Immature natural killer cell (primary cell): Measurements from ENCODE around the gene ITIH1. TPM values are rescaled to one million over a fixed set of nuclear protein-coding genes. Genes with fewer than 3 reads are reported as not detected.
A peak's percentile ranks its signal among the peaks of the same experiment; 100 is the strongest.

Experiments
- DNase-seq, 3 donors: peaks; one replicate each; pipeline ENCODE4 v3.0.0; 2022; ENCODE audit warnings: mixed read lengths in 1 of 3
- H3K27ac Mint-ChIP-seq, 6 donors: one replicate each; pipeline ENCODE4 v1.8.0; 2020; ENCODE audit warnings: mixed read lengths in 6 of 6, mild to moderate bottlenecking in 5 of 6, inconsistent platforms in 4 of 6, moderate library complexity in 3 of 6
- H3K27me3 Mint-ChIP-seq, 3 donors: one replicate each; pipeline ENCODE4 v1.8.0; 2020 to 2021; ENCODE audit warnings: low read depth in 3 of 3, mild to moderate bottlenecking in 3 of 3, mixed read lengths in 3 of 3, moderate library complexity in 3 of 3, inconsistent platforms in 1 of 3
- H3K36me3 Mint-ChIP-seq, 3 donors: one replicate each; pipeline ENCODE4 v1.8.0; 2020; ENCODE audit warnings: mixed read lengths in 3 of 3, inconsistent platforms in 2 of 3, mild to moderate bottlenecking in 2 of 3
- H3K4me1 Mint-ChIP-seq, 2 donors: one replicate each; pipeline ENCODE4 v1.8.0; 2020; ENCODE audit warnings: inconsistent platforms in 2 of 2, mild to moderate bottlenecking in 2 of 2, mixed read lengths in 2 of 2, moderate library complexity in 1 of 2
- H3K4me3 Mint-ChIP-seq, 5 donors: one replicate each; pipeline ENCODE4 v1.8.0; 2020; ENCODE audit warnings: mild to moderate bottlenecking in 5 of 5, mixed read lengths in 5 of 5, inconsistent platforms in 3 of 5, moderate library complexity in 3 of 5
- H3K9me3 Mint-ChIP-seq, 6 donors: one replicate each; pipeline ENCODE4 v1.8.0; 2020; ENCODE audit warnings: mild to moderate bottlenecking in 6 of 6, mixed read lengths in 6 of 6, inconsistent platforms in 4 of 6, moderate library complexity in 3 of 6
- polyA plus RNA-seq, 3 donors: library from polyadenylated mRNA; unstranded; fragments of 300-500 nt; fragmentation: Illumina TruSeq; gene quantifications; one replicate each; pipeline ENCODE4 v1.2.3, GENCODE V29; 2021

Gene ITIH1
- polyA plus RNA-seq, 3 donors from 2014 or later, result not detected

DNA sequence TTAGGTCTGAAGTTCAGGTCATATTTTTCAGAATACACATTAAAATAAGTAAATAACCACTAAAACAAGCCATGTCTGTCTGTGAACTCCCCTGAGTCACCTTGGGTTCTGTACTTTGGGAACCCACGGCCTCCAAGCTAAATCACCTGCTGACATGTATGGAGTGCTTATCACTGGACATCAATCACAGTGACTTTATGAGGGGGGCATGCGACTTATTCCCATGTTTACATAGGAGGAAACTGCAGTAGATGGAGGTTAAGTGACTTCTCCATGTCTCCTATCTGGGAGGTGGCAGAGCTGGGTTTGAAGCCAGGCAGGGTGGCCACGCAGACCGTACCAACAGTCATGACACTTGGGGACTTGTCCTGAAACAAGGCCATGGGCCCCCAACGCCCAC, 45.0 kb downstream of the ITIH1 start:
- Mint-ChIP-seq H3K9me3 (no peaks in the 10 kb centered on the region), H3K27me3 (peaks cover 0 to 2% (median 2%) of the 10 kb centered on the region in 3 donors), H3K36me3 (peaks cover 0 to 4% (median 0%) of the 10 kb centered on the region in 3 donors), H3K4me1 (no peaks in the 10 kb centered on the region), H3K27ac (no peak overlapping the region), H3K4me3 (no peak overlapping the region)
- no peak for DNase-seq

DNA sequence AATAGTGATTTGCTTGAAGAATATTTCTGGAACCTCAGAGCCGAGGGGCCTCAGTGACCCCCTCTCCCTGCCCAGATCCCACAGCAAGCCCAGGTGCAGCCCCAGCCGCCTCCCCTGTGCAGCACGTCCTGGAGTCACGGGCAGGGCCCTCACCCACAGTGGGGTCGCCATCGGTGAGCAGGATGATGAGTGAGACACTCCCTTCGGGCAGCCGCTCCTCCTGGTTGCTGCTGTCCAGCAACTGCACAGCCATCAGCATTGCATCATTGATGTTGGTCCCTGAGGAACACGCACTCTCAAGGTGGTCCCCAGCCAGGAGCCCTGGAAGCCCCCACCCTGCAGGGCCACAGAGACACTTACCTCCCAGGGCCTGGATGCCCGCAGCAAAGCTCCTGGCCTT, 46.6 kb downstream of the ITIH1 start:
- H3K36me3 Mint-ChIP-seq, result peaks cover 0 to 4% (median 0%) of the 10 kb centered on the region in 3 donors
- no peaks in the 10 kb centered on the region for H3K9me3 Mint-ChIP-seq
- H3K4me1 Mint-ChIP-seq, result no peaks in the 10 kb centered on the region
- DNase-seq, result no peak
- no peak overlapping the region for H3K4me3 Mint-ChIP-seq
- H3K27ac Mint-ChIP-seq, result no peak overlapping the region
- peaks cover 0 to 2% (median 0%) of the 10 kb centered on the region in 3 donors for H3K27me3 Mint-ChIP-seq

DNA sequence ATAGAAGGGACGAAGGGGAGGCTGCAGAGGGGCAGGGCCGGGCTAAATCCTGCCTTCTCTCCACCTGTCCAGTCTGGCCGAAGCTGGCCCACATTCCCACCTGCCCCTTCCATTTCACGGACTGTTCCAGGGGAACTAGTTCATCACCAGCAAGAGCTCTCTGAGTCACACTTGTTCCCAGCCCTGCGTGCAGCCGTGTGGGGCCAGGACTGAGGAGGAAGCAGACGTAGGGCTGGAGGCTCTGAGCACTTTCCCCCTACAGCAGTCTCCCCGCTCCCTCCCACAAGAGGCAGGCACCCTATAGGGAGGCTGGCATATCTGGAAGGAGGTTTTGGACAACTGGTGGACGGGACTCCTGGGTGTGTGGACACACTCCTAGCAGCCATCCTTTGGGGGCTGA, 50.0 kb downstream of the ITIH1 start:
- Mint-ChIP-seq H3K27ac (peak overlapping the region in 1 of 6 donors; percentile 40), H3K36me3 (peaks cover 0 to 4% (median 0%) of the 10 kb centered on the region in 3 donors), H3K9me3 (no peaks in the 10 kb centered on the region), H3K4me1 (peaks cover 0 to 2% of the 10 kb centered on the region in 2 donors), H3K27me3 (peaks cover 0 to 2% (median 2%) of the 10 kb centered on the region in 3 donors), H3K4me3 (no peak overlapping the region)
- DNase-seq, result no peak

DNA sequence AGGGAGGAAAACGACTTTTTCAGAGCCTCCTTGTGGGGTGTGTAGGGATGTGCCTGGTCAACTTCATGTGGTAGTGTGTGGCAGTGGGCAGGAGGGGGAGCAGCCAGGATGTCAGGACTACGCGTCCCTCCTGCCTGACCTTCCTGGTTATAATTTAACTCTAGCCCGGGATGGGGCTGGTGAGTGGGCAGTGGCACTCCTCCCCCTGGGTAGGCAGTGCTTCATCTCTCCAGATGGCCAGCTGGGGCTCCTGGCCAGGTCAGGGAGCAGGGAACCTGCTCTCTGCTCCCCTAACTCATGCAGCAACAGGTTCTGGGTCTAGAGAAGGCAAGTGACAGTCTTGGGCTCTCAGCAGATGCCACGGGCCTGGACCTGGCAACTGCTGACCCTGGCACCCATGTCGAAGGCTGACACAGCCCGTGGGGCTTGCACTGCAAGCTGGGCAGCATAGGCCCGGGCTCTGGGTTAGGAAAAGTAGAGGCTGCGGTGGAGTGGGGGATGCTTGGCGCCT, 50.5 kb downstream of the ITIH1 start:
- Mint-ChIP-seq H3K4me3 (no peak overlapping the region), H3K36me3 (peaks cover 0 to 4% (median 0%) of the 10 kb centered on the region in 3 donors), H3K27me3 (peaks cover 0 to 2% (median 2%) of the 10 kb centered on the region in 3 donors), H3K4me1 (peaks cover 0 to 2% of the 10 kb centered on the region in 2 donors), H3K9me3 (no peaks in the 10 kb centered on the region), H3K27ac (no peak overlapping the region)
- DNase-seq, result no peak

DNA sequence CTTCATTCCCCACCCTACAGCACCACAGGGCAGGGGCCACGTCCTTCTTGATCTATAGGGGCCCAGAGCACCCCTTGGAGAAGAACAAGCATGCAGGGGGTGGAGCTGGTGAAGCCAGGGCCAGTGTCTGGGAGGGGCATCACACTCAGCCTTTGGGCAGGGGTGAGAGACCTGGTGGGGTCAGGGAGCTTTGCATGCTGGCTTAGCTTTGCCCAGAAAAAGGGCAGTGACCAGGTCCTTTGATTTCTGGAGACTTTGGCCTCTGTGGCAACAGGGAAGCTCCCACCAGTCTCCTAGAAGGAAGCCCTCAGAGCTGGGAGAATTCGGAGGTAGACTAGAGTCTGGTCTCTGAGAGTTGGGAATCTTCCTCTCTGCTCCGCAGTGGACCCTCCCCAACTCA, 52.1 kb downstream of the ITIH1 start:
- no peak for DNase-seq
- Mint-ChIP-seq H3K4me1 (peaks cover 0 to 3% of the 10 kb centered on the region in 2 donors), H3K9me3 (no peaks in the 10 kb centered on the region), H3K4me3 (no peak overlapping the region), H3K27me3 (peaks cover 0 to 4% (median 2%) of the 10 kb centered on the region in 3 donors), H3K27ac (no peak overlapping the region), H3K36me3 (peaks cover 0 to 4% (median 0%) of the 10 kb centered on the region in 3 donors)

DNA sequence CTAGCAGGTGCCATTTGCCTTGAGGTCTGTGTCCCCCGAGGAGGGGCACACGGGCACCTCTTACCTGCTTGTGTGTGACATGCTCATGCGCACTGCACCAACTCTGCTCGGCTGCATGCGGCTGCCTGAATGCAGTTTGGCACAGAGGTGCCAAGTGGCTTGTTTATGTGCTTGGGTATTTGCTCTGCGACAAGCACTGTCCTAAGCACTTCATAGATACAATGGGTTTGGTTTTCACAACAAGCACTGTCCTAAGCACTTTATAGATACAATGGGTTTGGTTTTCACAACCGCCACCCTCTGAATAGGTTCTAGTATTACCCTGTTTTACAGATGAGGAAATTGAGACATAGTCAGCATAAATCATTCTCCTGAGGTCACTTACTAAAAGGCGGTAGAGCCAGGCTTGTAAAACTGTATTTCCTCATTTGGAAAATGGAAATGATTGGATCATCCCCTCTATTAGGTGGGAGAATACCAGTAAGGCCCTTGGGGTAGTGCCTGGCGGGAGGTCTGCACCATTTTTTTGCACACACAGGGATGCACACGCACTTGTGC, 52.6 kb downstream of the ITIH1 start:
- H3K4me3 Mint-ChIP-seq, result no peak overlapping the region
- no peaks in the 10 kb centered on the region for H3K9me3 Mint-ChIP-seq
- H3K4me1 Mint-ChIP-seq, result peaks cover 0 to 3% of the 10 kb centered on the region in 2 donors
- H3K36me3 Mint-ChIP-seq, result peaks cover 0 to 2% (median 0%) of the 10 kb centered on the region in 3 donors
- no peak overlapping the region for H3K27ac Mint-ChIP-seq
- no peak for DNase-seq
- H3K27me3 Mint-ChIP-seq, result peaks cover 0 to 4% (median 2%) of the 10 kb centered on the region in 3 donors

DNA sequence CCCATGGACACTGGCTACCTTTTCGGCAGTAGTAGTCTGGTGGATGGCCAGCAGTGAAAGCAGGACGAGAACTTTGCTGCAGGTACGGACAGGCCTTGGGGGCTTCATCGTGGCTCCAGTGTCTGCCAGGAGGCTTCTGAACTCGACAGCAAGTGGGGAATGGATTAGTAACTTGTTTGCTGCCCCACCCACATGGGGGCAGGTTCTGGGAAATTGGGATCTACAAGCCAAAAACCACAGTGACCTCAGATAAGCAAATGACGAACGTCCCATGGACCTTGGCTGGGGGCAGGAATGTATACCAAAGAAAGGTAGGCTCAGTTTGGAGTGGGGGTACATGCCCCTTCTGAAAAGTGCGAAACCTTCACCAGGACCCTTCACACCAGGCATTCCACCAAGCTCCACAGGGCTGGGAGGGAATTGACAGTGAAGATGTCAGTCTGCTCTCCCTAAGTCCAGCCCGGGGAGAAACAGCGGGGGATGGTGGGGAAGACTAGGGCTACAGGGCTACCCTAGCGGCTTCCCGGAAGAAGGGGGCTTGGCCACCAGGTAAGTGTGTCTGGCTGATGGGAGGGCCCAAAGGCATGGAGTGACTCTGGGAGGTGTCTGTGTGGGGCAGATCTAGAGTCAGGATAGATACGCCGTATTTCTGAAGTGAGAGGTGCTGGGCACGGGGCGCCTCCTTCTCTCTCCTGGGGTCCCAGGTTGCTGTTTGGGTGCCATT, 53.3 kb downstream of the ITIH1 start, which contains the start of gene ITIH4:
Gene ITIH4 (minus strand): TSS at position 138 of the 724 bp plus-strand sequence. CDS start 30 bp downstream, at position 108.
- Mint-ChIP-seq H3K27ac (no peak within 1 kb of the TSS), H3K4me1 (peaks cover 0 to 3% of the 10 kb centered on the region in 2 donors), H3K4me3 (no peak within 1 kb of the TSS), H3K36me3 (no peaks in the 10 kb centered on the region), H3K9me3 (no peaks in the 10 kb centered on the region), H3K27me3 (peaks cover 0 to 4% (median 2%) of the 10 kb centered on the region in 3 donors)
- DNase-seq, result no peak

DNA sequence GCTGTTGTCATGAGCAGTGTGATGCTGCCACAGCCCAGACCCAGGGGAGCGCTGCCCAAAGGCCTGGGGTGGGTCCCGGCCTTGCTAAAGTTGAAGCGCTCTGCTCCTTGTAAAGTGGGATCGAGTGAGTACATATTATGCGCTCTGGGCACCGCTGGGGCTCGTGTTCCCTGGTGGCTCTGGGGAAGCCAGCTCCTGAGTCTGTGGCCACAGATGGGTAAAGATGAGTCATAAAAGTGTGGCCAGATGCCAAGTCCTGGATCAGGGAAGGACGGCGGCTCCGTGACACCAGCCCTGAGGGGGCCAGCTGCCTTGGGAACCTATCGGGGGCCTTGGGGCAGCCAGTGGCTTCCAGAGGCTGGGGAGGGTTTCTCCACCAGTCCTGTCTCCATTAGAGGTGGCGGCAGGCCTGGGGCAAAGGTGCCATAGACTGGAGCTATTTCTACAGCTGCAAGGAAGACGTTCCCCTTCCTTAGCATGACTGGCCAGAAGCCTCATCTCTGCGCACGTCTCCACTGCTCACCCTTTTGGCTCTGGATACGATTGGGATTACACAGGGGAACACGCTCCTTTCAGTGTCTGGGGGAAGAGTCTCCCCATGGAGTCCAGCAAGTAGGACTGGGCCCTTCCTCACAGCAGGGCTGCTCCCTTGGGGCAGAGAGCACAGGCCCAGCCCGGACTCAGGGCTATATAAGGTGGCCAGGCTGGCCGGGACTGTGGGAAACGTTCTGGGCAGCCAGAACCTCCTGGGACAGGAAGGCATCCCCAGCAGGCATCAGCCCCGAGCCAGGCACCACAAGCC, 54.3 kb downstream of the ITIH1 start:
- H3K4me1 Mint-ChIP-seq, result peaks cover 6 to 13% of the 10 kb centered on the region in 2 donors

DNA sequence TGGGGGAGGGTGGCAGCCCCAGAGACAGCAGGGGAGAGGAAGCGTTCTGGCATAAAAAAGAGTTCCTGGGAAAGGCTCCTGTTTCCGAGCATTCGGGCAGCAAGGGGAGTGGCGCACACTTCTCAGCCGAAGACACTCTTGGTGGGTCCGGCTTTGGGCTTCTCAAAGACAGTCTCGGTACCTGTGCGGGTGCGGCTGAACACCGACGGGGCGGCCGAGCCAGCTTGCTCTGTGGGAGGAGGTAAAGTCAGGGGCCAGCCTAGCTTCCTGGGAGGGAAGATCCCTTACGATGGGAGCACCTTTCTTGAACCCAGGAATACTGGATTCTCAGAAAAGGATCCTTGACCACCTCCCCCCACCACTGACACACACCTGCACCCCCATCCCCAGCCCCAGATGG, 55.8 kb downstream of the ITIH1 start:
- H3K27ac Mint-ChIP-seq, result no peak overlapping the region
- H3K4me3 Mint-ChIP-seq, result no peak overlapping the region
- no peak for DNase-seq
- peaks cover 0 to 4% (median 0%) of the 10 kb centered on the region in 3 donors for H3K36me3 Mint-ChIP-seq
- peaks cover 0 to 4% (median 4%) of the 10 kb centered on the region in 3 donors for H3K27me3 Mint-ChIP-seq
- no peaks in the 10 kb centered on the region for H3K9me3 Mint-ChIP-seq
- peaks cover 21 to 28% of the 10 kb centered on the region in 2 donors for H3K4me1 Mint-ChIP-seq

More for the DNA sequence above, 54.3 kb downstream of the ITIH1 start:
- Mint-ChIP-seq H3K27me3 (peaks cover 0 to 4% (median 4%) of the 10 kb centered on the region in 3 donors), H3K36me3 (no peaks in the 10 kb centered on the region), H3K4me3 (no peak overlapping the region), H3K9me3 (no peaks in the 10 kb centered on the region), H3K27ac (no peak overlapping the region)
- DNase-seq, result no peak

DNA sequence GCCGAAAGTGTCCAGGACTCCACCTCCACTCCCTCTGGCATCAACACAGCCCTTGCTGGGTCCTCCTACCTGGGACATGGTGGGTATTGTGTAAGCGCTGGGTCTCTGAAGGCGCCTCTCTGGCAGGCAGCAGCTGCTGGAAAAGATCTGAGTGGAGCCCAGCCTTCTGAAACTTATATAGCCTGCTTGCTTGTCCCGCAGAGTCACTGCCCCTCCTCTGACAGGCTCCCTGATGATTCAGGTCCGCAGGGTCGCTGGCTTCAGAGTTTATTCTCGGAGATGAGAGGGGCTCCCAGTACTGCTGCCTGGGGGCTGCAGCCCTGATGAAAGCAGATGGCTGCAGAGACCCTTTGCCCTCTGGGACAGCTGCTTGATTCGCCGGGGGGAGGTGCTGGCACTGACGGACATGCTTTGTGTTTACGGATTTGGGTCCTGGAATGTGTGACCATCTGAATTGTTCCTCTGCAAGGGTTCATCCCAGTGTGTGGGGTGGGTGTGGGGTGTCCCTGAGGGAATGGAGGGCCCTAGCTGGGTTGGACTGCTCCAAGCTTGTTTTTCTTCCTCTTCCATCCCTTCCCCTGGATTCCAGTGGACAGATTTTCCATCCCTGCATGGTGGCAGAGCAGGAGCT, 57.6 kb downstream of the ITIH1 start, which contains the start of gene MUSTN1:
Gene MUSTN1 (minus strand): TSS at position 149 of the 631 bp plus-strand sequence. CDS start 71 bp downstream, at position 78.
- Mint-ChIP-seq H3K4me3 (no peak within 1 kb of the TSS), H3K4me1 (peaks cover 38 to 46% of the 10 kb centered on the region in 2 donors), H3K36me3 (peaks cover 0 to 5% (median under 1%) of the 10 kb centered on the region in 3 donors), H3K27ac (peak within 1 kb of the TSS in 1 of 6 donors; percentile 23), H3K9me3 (no peaks in the 10 kb centered on the region), H3K27me3 (peaks cover 0 to 7% (median 4%) of the 10 kb centered on the region in 3 donors)
- no peak for DNase-seq

DNA sequence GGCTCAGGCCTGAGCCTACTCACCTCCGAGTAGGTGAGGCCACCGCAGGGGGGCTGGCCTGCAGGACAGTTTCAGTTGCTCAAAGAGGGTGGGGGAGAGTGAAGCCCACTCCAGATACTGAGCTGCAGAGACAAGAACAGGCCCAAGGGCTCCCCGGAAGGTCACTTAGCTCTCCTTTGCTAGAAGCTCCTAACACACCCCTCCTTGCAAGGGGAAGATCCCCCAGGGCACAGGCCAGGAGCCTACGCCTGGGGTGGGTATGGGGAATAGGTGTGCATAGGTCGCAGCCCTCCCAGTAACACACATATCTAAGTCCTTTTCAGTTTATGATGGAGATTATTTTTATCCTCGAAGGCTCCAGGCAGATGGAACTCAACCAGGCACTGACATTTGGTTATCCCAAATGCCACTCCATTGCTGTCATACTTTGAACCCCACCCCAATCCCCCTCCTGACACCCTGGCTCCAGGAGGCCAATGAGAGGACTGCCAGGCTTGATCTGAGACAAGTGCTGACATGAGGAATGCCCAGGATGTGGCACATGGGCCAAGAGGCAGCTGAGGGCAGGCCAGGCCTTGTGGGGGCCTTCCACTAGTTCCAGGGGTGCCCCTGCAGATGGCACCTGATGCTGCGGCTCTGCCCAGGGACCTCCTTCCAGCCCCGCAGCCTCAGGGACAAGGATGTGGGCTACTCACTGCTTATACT, 58.5 kb downstream of the ITIH1 start:
- H3K4me1 Mint-ChIP-seq, result peaks cover 48 to 55% of the 10 kb centered on the region in 2 donors
- H3K36me3 Mint-ChIP-seq, result peaks cover 0 to 10% (median 3%) of the 10 kb centered on the region in 3 donors
- H3K27ac Mint-ChIP-seq, result peak overlapping the region in 5 of 6 donors; percentile 41 to 85 (median 46)
- no peak for DNase-seq
- no peaks in the 10 kb centered on the region for H3K9me3 Mint-ChIP-seq
- peak overlapping the region in 2 of 5 donors; percentile 44 to 78 for H3K4me3 Mint-ChIP-seq
- peaks cover 0 to 5% (median 4%) of the 10 kb centered on the region in 3 donors for H3K27me3 Mint-ChIP-seq

DNA sequence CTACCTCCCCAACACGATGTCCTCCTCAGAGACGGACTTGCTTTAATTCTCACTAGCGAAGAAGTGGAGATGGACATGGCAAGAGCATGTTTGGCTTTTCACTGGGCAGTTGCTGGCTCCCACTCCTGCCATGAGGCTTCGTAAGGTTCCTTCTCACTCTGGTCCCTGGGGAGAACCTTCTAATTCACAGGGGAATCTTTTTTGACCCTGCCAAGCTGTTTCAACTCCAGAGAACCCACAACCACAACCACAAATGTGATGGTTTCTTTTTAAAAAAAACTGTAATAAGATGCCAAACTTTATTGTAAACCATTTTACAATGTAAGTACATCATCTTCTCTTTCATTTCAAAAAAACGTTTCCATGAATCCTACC, 59.1 kb downstream of the ITIH1 start:
- Mint-ChIP-seq H3K27ac (peak overlapping the region; percentile 43 to 85 (median 56)), H3K9me3 (no peaks in the 10 kb centered on the region), H3K4me1 (peaks cover 53 to 60% of the 10 kb centered on the region in 2 donors), H3K27me3 (peaks cover 0 to 5% (median 3%) of the 10 kb centered on the region in 3 donors), H3K4me3 (peak overlapping the region; percentile 24 to 78 (median 44)), H3K36me3 (peaks cover under 1 to 13% (median 3%) of the 10 kb centered on the region in 3 donors)
- DNase-seq, result no peak
